Measurements from ENCODE around the gene CPEB3.

GRCh38 chr10:92149261-92149660, 141.6 kb downstream of the CPEB3 start:
- TF ChIP-seq, protein P1, sequence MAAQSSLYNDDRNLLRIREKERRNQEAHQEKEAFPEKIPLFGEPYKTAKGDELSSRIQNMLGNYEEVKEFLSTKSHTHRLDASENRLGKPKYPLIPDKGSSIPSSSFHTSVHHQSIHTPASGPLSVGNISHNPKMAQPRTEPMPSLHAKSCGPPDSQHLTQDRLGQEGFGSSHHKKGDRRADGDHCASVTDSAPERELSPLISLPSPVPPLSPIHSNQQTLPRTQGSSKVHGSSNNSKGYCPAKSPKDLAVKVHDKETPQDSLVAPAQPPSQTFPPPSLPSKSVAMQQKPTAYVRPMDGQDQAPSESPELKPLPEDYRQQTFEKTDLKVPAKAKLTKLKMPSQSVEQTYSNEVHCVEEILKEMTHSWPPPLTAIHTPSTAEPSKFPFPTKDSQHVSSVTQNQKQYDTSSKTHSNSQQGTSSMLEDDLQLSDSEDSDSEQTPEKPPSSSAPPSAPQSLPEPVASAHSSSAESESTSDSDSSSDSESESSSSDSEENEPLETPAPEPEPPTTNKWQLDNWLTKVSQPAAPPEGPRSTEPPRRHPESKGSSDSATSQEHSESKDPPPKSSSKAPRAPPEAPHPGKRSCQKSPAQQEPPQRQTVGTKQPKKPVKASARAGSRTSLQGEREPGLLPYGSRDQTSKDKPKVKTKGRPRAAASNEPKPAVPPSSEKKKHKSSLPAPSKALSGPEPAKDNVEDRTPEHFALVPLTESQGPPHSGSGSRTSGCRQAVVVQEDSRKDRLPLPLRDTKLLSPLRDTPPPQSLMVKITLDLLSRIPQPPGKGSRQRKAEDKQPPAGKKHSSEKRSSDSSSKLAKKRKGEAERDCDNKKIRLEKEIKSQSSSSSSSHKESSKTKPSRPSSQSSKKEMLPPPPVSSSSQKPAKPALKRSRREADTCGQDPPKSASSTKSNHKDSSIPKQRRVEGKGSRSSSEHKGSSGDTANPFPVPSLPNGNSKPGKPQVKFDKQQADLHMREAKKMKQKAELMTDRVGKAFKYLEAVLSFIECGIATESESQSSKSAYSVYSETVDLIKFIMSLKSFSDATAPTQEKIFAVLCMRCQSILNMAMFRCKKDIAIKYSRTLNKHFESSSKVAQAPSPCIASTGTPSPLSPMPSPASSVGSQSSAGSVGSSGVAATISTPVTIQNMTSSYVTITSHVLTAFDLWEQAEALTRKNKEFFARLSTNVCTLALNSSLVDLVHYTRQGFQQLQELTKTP (IDR thresholded peaks at IDR 0.05; ENCODE audit: low read depth in 1 of 2, partially characterized antibody in 2 of 2), result no peak
- no peak for TF ChIP-seq TEAD2 (tag; IDR thresholded peaks at IDR 0.05)
- no peak for TF ChIP-seq JUND (IDR thresholded peaks at IDR 0.05; ENCODE audit: borderline replicate concordance, low read depth, low read length)
- no peak for TF ChIP-seq JUND (tag; IDR thresholded peaks at IDR 0.05; ENCODE audit: borderline replicate concordance, low read depth, low read length)
- TF ChIP-seq E2F3 (CRISPR knock-in tag; IDR thresholded peaks at IDR 0.05), result no peak
- TF ChIP-seq GTF2F1 (IDR thresholded peaks at IDR 0.05; ENCODE audit: low read depth, low read length), result no peak
- no peak for TF ChIP-seq HMG20B (CRISPR knock-in tag; IDR thresholded peaks at IDR 0.05)
- TF ChIP-seq POLR2A (conservative IDR thresholded peaks at IDR 0.05), result no peak
- TF ChIP-seq, protein P2, sequence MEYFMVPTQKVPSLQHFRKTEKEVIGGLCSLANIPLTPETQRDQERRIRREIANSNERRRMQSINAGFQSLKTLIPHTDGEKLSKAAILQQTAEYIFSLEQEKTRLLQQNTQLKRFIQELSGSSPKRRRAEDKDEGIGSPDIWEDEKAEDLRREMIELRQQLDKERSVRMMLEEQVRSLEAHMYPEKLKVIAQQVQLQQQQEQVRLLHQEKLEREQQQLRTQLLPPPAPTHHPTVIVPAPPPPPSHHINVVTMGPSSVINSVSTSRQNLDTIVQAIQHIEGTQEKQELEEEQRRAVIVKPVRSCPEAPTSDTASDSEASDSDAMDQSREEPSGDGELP (CRISPR knock-in tag; IDR thresholded peaks at IDR 0.05; ENCODE audit: borderline replicate concordance), result no peak
- TF ChIP-seq KDM1A (IDR thresholded peaks at IDR 0.05), result no peak
- TF ChIP-seq, protein P3, sequence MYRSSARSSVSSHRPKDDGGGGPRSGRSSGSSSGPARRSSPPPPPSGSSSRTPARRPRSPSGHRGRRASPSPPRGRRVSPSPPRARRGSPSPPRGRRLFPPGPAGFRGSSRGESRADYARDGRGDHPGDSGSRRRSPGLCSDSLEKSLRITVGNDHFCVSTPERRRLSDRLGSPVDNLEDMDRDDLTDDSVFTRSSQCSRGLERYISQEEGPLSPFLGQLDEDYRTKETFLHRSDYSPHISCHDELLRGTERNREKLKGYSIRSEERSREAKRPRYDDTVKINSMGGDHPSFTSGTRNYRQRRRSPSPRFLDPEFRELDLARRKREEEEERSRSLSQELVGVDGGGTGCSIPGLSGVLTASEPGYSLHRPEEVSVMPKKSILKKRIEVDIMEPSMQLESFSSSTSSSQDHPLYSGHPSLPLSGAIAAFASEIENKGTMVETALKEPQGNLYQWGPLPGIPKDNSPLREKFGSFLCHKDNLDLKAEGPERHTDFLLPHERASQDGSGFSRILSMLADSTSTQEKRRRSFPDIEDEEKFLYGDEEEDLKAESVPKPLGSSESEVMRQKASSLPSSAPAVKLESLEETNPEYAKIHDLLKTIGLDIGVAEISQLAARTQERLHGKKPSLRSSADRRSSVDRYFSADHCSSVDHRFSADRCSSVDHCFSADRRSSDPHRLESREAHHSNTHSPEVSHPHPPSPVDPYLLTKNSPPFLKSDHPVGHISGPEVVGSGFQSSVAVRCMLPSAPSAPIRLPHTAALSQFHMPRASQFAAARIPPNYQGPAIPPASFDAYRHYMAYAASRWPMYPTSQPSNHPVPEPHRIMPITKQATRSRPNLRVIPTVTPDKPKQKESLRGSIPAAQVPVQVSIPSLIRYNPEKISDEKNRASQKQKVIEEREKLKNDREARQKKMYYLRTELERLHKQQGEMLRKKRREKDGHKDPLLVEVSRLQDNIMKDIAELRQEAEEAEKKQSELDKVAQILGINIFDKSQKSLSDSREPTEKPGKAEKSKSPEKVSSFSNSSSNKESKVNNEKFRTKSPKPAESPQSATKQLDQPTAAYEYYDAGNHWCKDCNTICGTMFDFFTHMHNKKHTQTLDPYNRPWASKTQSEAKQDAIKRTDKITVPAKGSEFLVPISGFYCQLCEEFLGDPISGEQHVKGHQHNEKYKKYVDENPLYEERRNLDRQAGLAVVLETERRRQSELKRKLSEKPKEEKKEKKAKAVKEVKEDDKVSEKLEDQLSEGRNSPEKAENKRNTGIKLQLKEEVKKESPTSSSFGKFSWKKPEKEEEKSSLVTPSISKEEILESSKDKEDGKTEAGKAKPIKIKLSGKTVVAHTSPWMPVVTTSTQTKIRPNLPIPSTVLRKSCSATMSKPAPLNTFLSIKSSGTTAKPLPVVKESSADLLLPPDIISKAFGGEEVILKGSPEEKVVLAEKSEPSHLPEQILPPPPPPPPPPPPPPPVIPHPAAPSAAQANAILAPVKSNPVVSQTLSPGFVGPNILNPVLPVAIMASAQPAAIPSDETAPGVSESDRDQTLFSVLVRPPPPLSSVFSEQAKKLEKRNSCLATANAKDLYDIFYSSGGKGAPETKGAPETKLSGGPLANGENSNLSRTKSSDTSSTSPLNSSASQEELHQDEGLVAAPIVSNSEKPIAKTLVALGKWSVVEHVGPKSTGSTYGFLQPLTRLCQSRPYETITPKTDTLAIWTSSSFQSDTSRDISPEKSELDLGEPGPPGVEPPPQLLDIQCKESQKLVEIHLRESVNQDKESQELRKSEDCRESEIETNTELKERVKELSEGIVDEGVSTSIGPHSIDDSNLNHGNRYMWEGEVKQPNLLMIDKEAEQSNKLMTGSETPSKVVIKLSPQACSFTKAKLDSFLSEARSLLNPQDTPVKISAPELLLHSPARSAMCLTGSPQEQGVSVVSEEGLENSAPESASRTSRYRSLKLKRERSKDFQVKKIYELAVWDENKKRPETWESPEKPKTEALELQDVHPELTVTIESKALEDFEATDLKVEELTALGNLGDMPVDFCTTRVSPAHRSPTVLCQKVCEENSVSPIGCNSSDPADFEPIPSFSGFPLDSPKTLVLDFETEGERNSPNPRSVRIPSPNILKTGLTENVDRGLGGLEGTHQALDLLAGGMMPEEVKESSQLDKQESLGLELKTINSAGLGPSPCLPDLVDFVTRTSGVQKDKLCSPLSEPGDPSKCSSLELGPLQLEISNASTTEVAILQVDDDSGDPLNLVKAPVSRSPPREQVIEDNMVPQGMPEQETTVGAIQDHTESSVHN (IDR thresholded peaks at IDR 0.05; ENCODE audit: borderline replicate concordance in 1 of 2, low read depth in 1 of 2), result no peak
- TF ChIP-seq FOXM1 (IDR thresholded peaks at IDR 0.05; ENCODE audit: low read depth), result no peak
- TF ChIP-seq FOXM1 (CRISPR knock-in tag; IDR thresholded peaks at IDR 0.05; ENCODE audit: low read depth), result no peak
- TF ChIP-seq MYBL2 (IDR thresholded peaks at IDR 0.05; ENCODE audit: low read depth), result no peak
- no peak for TF ChIP-seq MYBL2 (CRISPR knock-in tag; IDR thresholded peaks at IDR 0.05; ENCODE audit: borderline replicate concordance)
- TF ChIP-seq, protein P4, sequence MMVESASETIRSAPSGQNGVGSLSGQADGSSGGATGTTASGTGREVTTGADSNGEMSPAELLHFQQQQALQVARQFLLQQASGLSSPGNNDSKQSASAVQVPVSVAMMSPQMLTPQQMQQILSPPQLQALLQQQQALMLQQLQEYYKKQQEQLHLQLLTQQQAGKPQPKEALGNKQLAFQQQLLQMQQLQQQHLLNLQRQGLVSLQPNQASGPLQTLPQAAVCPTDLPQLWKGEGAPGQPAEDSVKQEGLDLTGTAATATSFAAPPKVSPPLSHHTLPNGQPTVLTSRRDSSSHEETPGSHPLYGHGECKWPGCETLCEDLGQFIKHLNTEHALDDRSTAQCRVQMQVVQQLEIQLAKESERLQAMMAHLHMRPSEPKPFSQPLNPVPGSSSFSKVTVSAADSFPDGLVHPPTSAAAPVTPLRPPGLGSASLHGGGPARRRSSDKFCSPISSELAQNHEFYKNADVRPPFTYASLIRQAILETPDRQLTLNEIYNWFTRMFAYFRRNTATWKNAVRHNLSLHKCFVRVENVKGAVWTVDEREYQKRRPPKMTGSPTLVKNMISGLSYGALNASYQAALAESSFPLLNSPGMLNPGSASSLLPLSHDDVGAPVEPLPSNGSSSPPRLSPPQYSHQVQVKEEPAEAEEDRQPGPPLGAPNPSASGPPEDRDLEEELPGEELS (CRISPR knock-in tag; IDR thresholded peaks at IDR 0.05; ENCODE audit: borderline replicate concordance), result no peak

Measured in K562 (cell line).